H1 (cell line): ENCODE data around the gene DAPK3. TPM values are rescaled to one million over a fixed set of nuclear protein-coding genes. Genes with fewer than 3 reads are reported as not detected.

ENCODE experiments used
- CTCF ChIA-PET: fragments of 300-600 bp; sonication (Branson Sonifier 250); formaldehyde crosslinking; loops from one replicate; lab custom pipeline; 2021; ENCODE audit not compliant: partially characterized antibody; lab: Charles Lee
- POLR2A ChIA-PET: fragments of 300-600 bp; sonication (Branson Sonifier 250); formaldehyde crosslinking; loops from one replicate; lab custom pipeline; 2021; ENCODE audit warnings: inconsistent platforms; ENCODE audit not compliant: partially characterized antibody; lab: Charles Lee
- DNase-seq, 2 experiments: peaks; one replicate each; pipeline versions ENCODE4 v3.0.0 to v3.0.0-alpha.2; 2010 to 2022; ENCODE audit warnings: low spot score in 2 of 2, low read depth in 1 of 2, mixed read lengths in 1 of 2
- FAIRE-seq: peaks from 2 replicates; lab custom pipeline; 2011; peaks lifted over from hg19 to GRCh38; lab: Jason Lieb, UNC
- H2AFZ ChIP-seq: 2 replicates; pipeline ENCODE4 v1.8.1; 2012; ENCODE audit warnings: low read length, inconsistent platforms
- H2AK5ac ChIP-seq: 2 replicates; pipeline ENCODE4 v1.6.1; 2013; ENCODE audit warnings: low read depth, low read length
- H2BK120ac ChIP-seq: replicated peaks from 2 replicates; pipeline ENCODE3; 2013; ENCODE audit warnings: low read depth, low read length, inconsistent platforms
- H2BK12ac ChIP-seq: 2 replicates; pipeline ENCODE4 v1.6.1; 2013; ENCODE audit warnings: low read depth, low read length
- H2BK15ac ChIP-seq: 2 replicates; pipeline ENCODE4 v1.6.1; 2013; ENCODE audit warnings: low read length
- H2BK20ac ChIP-seq: 2 replicates; pipeline ENCODE4 v1.6.1; 2013; ENCODE audit warnings: low read length
- H2BK5ac ChIP-seq: 2 replicates; pipeline ENCODE4 v1.6.1; 2013; ENCODE audit warnings: low read depth, low read length
- H3K14ac ChIP-seq: 2 replicates; pipeline ENCODE4 v1.6.1; 2013; ENCODE audit warnings: inconsistent platforms; ENCODE audit not compliant: insufficient read length
- H3K18ac ChIP-seq: 2 replicates; pipeline ENCODE4 v1.6.1; 2013; ENCODE audit warnings: low read length; ENCODE audit errors: extremely low read depth
- H3K23ac ChIP-seq: 2 replicates; pipeline ENCODE4 v1.6.1; 2013; ENCODE audit warnings: inconsistent platforms; ENCODE audit not compliant: insufficient read length
- H3K23me2 ChIP-seq: 2 replicates; pipeline ENCODE4 v1.6.1; 2013; ENCODE audit warnings: low read depth, low read length
- H3K27ac ChIP-seq: 2 replicates; pipeline ENCODE4 v1.6.1; 2011; ENCODE audit warnings: low read depth, low read length, inconsistent platforms
- H3K27me3 ChIP-seq, 4 experiments: replicated peaks in 1 of 4; 1 replicate in 1 of 4; 2 replicates in 3 of 4; pipeline versions ENCODE4 v1.6.1 to v1.8.1; 2011 to 2013; ENCODE audit warnings: low read length in 3 of 4, mild to moderate bottlenecking in 3 of 4, inconsistent platforms in 2 of 4, mixed read lengths in 2 of 4, moderate library complexity in 1 of 4; ENCODE audit not compliant: control insufficient read depth in 3 of 4, insufficient read depth in 3 of 4; ENCODE audit errors: extremely low read depth in 1 of 4
- H3K36me3 ChIP-seq, 4 experiments: 2 replicates each; pipeline versions ENCODE4 v1.6.1 to v1.8.1; 2011 to 2013; ENCODE audit warnings: mild to moderate bottlenecking in 4 of 4, low read length in 3 of 4, moderate library complexity in 2 of 4, control low read depth in 1 of 4, inconsistent platforms in 1 of 4; ENCODE audit not compliant: insufficient read depth in 4 of 4, control insufficient read depth in 2 of 4
- H3K4ac ChIP-seq: replicated peaks from 2 replicates; pipeline ENCODE3; 2013; ENCODE audit warnings: low read length, low read depth, mixed read lengths, inconsistent platforms; ENCODE audit not compliant: insufficient read length
- H3K4me1 ChIP-seq, 4 experiments: replicated peaks in 1 of 4; 1 replicate in 1 of 4; 2 replicates in 3 of 4; pipeline versions ENCODE4 v1.6.1 to v1.8.1; 2011 to 2013; ENCODE audit warnings: low read length in 3 of 4, inconsistent platforms in 2 of 4, mixed read lengths in 1 of 4; ENCODE audit not compliant: insufficient read depth in 4 of 4, control insufficient read depth in 3 of 4
- H3K4me2 ChIP-seq, 2 experiments: 2 replicates each; pipeline versions ENCODE4 v1.6.1 to v1.8.1; 2011 to 2013; ENCODE audit warnings: low read depth in 2 of 2, low read length in 2 of 2, control low read depth in 1 of 2, inconsistent platforms in 1 of 2, mild to moderate bottlenecking in 1 of 2; ENCODE audit not compliant: insufficient read depth in 1 of 2
- H3K4me3 ChIP-seq, 4 experiments: fragments of 200-600, 300-600 bp in 1 of 4; sonication (generic), shearing (Covaris generic), sonication (Bioruptor Twin) in 1 of 4; 2 replicates each; pipeline versions ENCODE4 v1.5.1 to v1.8.1; 2011 to 2016; ENCODE audit warnings: low read length in 4 of 4, low read depth in 3 of 4, control low read depth in 2 of 4, inconsistent platforms in 2 of 4, mild to moderate bottlenecking in 2 of 4, mixed read lengths in 1 of 4, moderate library complexity in 1 of 4; ENCODE audit not compliant: insufficient read depth in 2 of 4; ENCODE audit errors: extremely low read depth in 1 of 4
- H3K56ac ChIP-seq: replicated peaks from 2 replicates; pipeline ENCODE3; 2013; ENCODE audit warnings: low read depth, mild to moderate bottlenecking, mixed read lengths, low read length, inconsistent platforms; ENCODE audit not compliant: insufficient read length
- H3K79me1 ChIP-seq: 2 replicates; pipeline ENCODE4 v1.6.1; 2013; ENCODE audit warnings: low read depth, low read length, control low read depth
- H3K79me2 ChIP-seq, 2 experiments: 2 replicates each; pipeline versions ENCODE4 v1.6.1 to v1.8.1; 2012 to 2013; ENCODE audit warnings: low read length in 2 of 2, mild to moderate bottlenecking in 2 of 2, inconsistent platforms in 1 of 2; ENCODE audit not compliant: insufficient read depth in 2 of 2, control insufficient read depth in 1 of 2
- H3K9ac ChIP-seq, 4 experiments: replicated peaks in 1 of 4; 1 replicate in 1 of 4; 2 replicates in 3 of 4; pipeline versions ENCODE4 v1.6.1 to v1.8.1; 2011 to 2013; ENCODE audit warnings: low read depth in 3 of 4, low read length in 3 of 4, control low read depth in 2 of 4, mild to moderate bottlenecking in 2 of 4, moderate library complexity in 2 of 4, inconsistent platforms in 1 of 4; ENCODE audit errors: extremely low read depth in 1 of 4
- H3K9me3 ChIP-seq, 2 experiments: 2 replicates each; pipeline versions ENCODE4 v1.6.1 to v1.8.1; 2012 to 2013; ENCODE audit warnings: mild to moderate bottlenecking in 2 of 2, moderate library complexity in 2 of 2, control low read depth in 1 of 2, inconsistent platforms in 1 of 2, low read depth in 1 of 2, low read length in 1 of 2, mixed read lengths in 1 of 2; ENCODE audit not compliant: insufficient read depth in 2 of 2
- H4K20me1 ChIP-seq, 2 experiments: replicated peaks in 1 of 2; 2 replicates each; pipeline versions ENCODE3 to v1.8.1; 2011 to 2013; ENCODE audit warnings: inconsistent platforms in 2 of 2, low read length in 2 of 2, mild to moderate bottlenecking in 1 of 2; ENCODE audit not compliant: insufficient read depth in 2 of 2, control insufficient read depth in 1 of 2
- H4K5ac ChIP-seq: 2 replicates; pipeline ENCODE4 v1.6.1; 2013; ENCODE audit warnings: low read length, low read depth, mixed read lengths, inconsistent platforms; ENCODE audit not compliant: insufficient read length
- H4K8ac ChIP-seq: 2 replicates; pipeline ENCODE4 v1.8.0; 2013; ENCODE audit warnings: mild to moderate bottlenecking, moderate library complexity, low read length, inconsistent platforms; ENCODE audit not compliant: insufficient read depth; ENCODE audit errors: extremely low read depth
- H4K91ac ChIP-seq: replicated peaks from 2 replicates; pipeline ENCODE3; 2013; ENCODE audit warnings: low read length, mixed read lengths, inconsistent platforms; ENCODE audit not compliant: insufficient read length
- CHD1 ChIP-seq: IDR thresholded peaks from 2 replicates; pipeline ENCODE4 v1.6.1; 2012; ENCODE audit warnings: low read depth, low read length, improper control_type of control experiment
- CHD2 ChIP-seq: IDR thresholded peaks from 2 replicates; pipeline ENCODE4 v1.6.1; 2012; ENCODE audit warnings: low read length, improper control_type of control experiment
- CREB1 ChIP-seq: IDR thresholded peaks from 2 replicates; pipeline ENCODE4 v1.6.1; 2012; ENCODE audit warnings: inconsistent platforms
- POLR2A ChIP-seq, 2 experiments: IDR thresholded peaks; 1 replicate in 1 of 2; 2 replicates in 1 of 2; pipeline ENCODE4 v1.6.1; 2011; ENCODE audit warnings: low read depth in 2 of 2, low read length in 2 of 2, mild to moderate bottlenecking in 2 of 2; ENCODE audit errors: control extremely low read depth in 1 of 2
- POLR2AphosphoS5 ChIP-seq: IDR thresholded peaks from 2 replicates; pipeline ENCODE4 v1.6.1; 2011; ENCODE audit warnings: low read depth, low read length
- SRF ChIP-seq: IDR thresholded peaks from 2 replicates; pipeline ENCODE4 v1.6.1; 2011; ENCODE audit warnings: mild to moderate bottlenecking, low read depth, low read length, moderate library complexity
- WGBS, 2 experiments: shearing (Covaris generic) in 1 of 2; methylation state at CpG; one replicate each; pipeline versions ENCODE4 v1.1.6 to v1.1.7; 2013 to 2015; ENCODE audit warnings: low lambda C conversion rate in 2 of 2, mixed read lengths in 2 of 2, inconsistent platforms in 1 of 2, low coverage in 1 of 2, missing lambda C conversion rate in 1 of 2; ENCODE audit not compliant: insufficient replicate concordance in 2 of 2, insufficient coverage in 1 of 2, insufficient read length in 1 of 2; ENCODE audit errors: extremely low coverage in 1 of 2, missing lambda C conversion rate in 1 of 2; 5-methylcytosine and 5-hydroxymethylcytosine counted together
- polyA plus RNA-seq, 7 experiments: library from polyadenylated mRNA; depleted of rRNA in 3 of 7; stranded (reverse) in 5 of 7; unstranded in 2 of 7; fragments of >200 nt in 5 of 7; fragments of 200-250 nt in 2 of 7; gene quantifications; 1 replicate in 5 of 7; 2 replicates in 1 of 7; 4 replicates in 1 of 7; pipeline versions ENCODE4 v1.2.1 to v1.2.3, GENCODE V29; 2011 to 2013; ENCODE audit warnings: missing spikeins in 2 of 7, mixed read lengths in 2 of 7
- total RNA-seq: library from RNA; stranded (reverse); fragmentation: NEBNext Ultra II Directional; extraction: Animal tissue kit (Norgen Biotek cat#: 25700); gene quantifications from 2 replicates; pipeline ENCODE4 v1.2.1, GENCODE V29; 2021

The DAPK3 gene
- total and polyA plus RNA-seq, 2 of the 8 experiments (the other 6 are each of a cell fraction or from before 2014, with no cell fraction given): 53.2 to 78.1 TPM

DNA sequence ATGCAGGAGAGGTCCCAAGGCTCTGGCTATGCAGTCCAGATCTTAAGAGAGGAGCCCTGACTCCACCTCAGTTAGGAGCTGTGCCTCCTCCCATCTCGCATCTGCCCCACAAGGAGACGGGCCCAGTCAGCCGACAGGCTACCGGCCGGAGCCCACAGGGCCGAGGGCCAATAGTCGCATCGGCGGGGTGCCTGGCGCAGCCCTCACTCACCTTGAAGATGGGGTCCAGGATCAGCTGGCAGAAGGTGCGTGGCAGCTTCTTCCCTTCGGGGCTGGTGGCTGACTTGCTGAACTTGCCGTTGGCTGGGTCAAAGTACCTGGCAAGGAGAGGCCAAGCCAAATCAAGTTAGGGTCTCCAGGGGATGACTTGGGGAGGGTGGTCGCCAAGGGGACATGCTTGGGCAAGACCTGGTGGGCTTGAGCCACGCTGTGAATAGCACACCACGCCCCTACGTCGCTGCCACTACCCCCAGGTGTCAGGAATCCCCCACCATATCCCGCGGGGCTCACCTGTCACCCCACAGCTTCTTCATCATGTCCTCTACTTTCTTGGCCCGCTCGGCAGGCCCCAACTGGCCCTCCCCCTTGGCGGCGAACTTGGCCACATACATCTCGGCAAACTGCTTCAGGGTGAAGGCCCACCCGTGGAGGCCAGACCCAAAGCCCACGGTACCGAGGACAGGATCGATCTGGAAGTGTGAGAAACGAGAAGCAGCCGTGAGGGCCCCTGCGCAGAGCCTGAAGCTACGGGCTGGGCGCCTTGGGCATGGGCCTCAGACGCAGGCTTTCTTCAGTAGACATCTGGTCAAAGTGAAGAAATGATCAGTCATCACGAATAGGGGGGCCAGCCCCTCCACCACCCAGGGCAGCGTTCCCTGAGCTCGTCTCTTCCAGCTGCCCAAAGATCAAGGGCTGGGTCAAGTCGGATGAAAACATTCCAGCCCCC is 11.1 kb upstream of the DAPK3 start:
- POLR2A ChIA-PET: interaction anchor here (0.5 to 12.0 kb wide), 22 partner anchors 7 to 254 kb away, joined by 3 to 870 read pairs (median 4); partner anchors contain the start of genes ATCAY, DAPK3, MRPL54 and NMRK2
- peak overlapping the region in 2 of 4 experiments; percentile 8 to 9; a peak in 2 of 7 replicates for H3K9ac ChIP-seq

More for the DNA sequence above, 11.1 kb upstream of the DAPK3 start:
- peaks cover 66 to 77% (median 71%) of the 10 kb centered on the region in 4 experiments for H3K36me3 ChIP-seq
- no peak overlapping the region for H3K23ac ChIP-seq
- H3K4me3 ChIP-seq: no peak overlapping the region
- peaks cover 19 to 68% of the 10 kb centered on the region in 2 experiments for H3K79me2 ChIP-seq
- no peak overlapping the region; the same call in 1 of the 2 replicates for H4K8ac ChIP-seq
- peak overlapping the region; percentile 3 for H3K4ac ChIP-seq
- H2BK12ac ChIP-seq: no peak overlapping the region
- H2BK5ac ChIP-seq: peak overlapping the region; percentile 52; the same call in 1 of the 2 replicates
- H3K79me1 ChIP-seq: peaks cover 16% of the 10 kb centered on the region
- peak overlapping the region in 1 of 2 experiments; percentile 95; a peak in 1 of 4 replicates for H3K4me2 ChIP-seq
- no peak overlapping the region for H3K18ac ChIP-seq
- TF ChIP-seq CHD1 (no peak), CHD2 (no peak), SRF (no peak), POLR2AphosphoS5 (peak; percentile 54), POLR2A (IDR thresholded peaks at IDR 0.05; ENCODE audit: control extremely low read depth in 1 of 2, low read depth in 2 of 2, low read length in 2 of 2) (peak; percentile 63 to 68; a peak in 2 of 3 replicates), CREB1 (no peak)
- no peak overlapping the region for H3K56ac ChIP-seq
- H2AFZ ChIP-seq: no peak overlapping the region
- H3K23me2 ChIP-seq: peaks cover 8% of the 10 kb centered on the region
- H2BK15ac ChIP-seq: no peak overlapping the region
- H2BK120ac ChIP-seq: no peak overlapping the region
- H2AK5ac ChIP-seq: no peak overlapping the region
- H4K91ac ChIP-seq: no peak overlapping the region
- no peaks in the 10 kb centered on the region for H3K9me3 ChIP-seq
- CTCF ChIA-PET: interaction anchor here (0.6 kb wide), 2 partner anchors 192 to 441 kb away, joined by 3 read pairs; no protein-coding TSS in a partner anchor
- H3K14ac ChIP-seq: no peak overlapping the region
- DNase-seq (no peak), FAIRE-seq (no peak)
- H3K27ac ChIP-seq: peak overlapping the region; percentile 31; the same call in 1 of the 2 replicates
- H4K5ac ChIP-seq: no peak overlapping the region
- no peaks in the 10 kb centered on the region for H3K27me3 ChIP-seq
- H3K4me1 ChIP-seq: peaks cover 2 to 13% (median 10%) of the 10 kb centered on the region in 4 experiments
- H2BK20ac ChIP-seq: no peak overlapping the region
- WGBS, 2 experiments: 91% methylated on average over 38 of the region's 39 CpGs; no CpG with 5 or more reads in 1 of the 2 experiments
- H4K20me1 ChIP-seq: peaks cover 72 to 74% of the 10 kb centered on the region in 2 experiments
